IPS-11a (cell line): ENCODE results near the gene PPFIBP2.

ENCODE experiments used
- H3K4me3 ChIP-seq: one replicate; pipeline ENCODE4 v1.5.1; 2013; ENCODE audit warnings: low read depth, low read length, control low read depth

The PPFIBP2 gene

GRCh38 chr11:7513234-7514098 is at the start of gene PPFIBP2:
PPFIBP2 (plus strand) TSS chr11:7513999; CDS start chr11:7549476, 35,477 bp downstream.
- H3K4me3 ChIP-seq: peak within 1 kb of the TSS; percentile 66

- H3K4me3 ChIP-seq: no peak overlapping the region
These were observed 46.1 kb upstream of the PPFIBP2 start for GRCh38 chr11:7467652-7468051.

- H3K4me3 ChIP-seq: no peak overlapping the region
These were observed 44.4 kb upstream of the PPFIBP2 start for GRCh38 chr11:7469351-7469865.

- no peak overlapping the region for H3K4me3 ChIP-seq
These were observed 42.7 kb upstream of the PPFIBP2 start for GRCh38 chr11:7471071-7471470.

GRCh38 chr11:7473717-7474116 is 40.1 kb upstream of the PPFIBP2 start:
- H3K4me3 ChIP-seq: no peak overlapping the region

GRCh38 chr11:7480113-7480512 is 33.7 kb upstream of the PPFIBP2 start:
- H3K4me3 ChIP-seq: no peak overlapping the region

- H3K4me3 ChIP-seq: no peak overlapping the region
These were observed 29.7 kb upstream of the PPFIBP2 start for GRCh38 chr11:7484131-7484530.

- no peak overlapping the region for H3K4me3 ChIP-seq
These were observed 29.2 kb upstream of the PPFIBP2 start for GRCh38 chr11:7484645-7485044.

- H3K4me3 ChIP-seq: no peak within 1 kb of the TSS
These were observed 28.4 kb upstream of the PPFIBP2 start, which contains the start of gene OLFML1 for GRCh38 chr11:7485186-7486097. OLFML1 (plus strand) TSS chr11:7485506; CDS start chr11:7485876, 370 bp downstream.

- no peak overlapping the region for H3K4me3 ChIP-seq
These were observed 27.6 kb upstream of the PPFIBP2 start for GRCh38 chr11:7486098-7486780.

GRCh38 chr11:7486781-7487140 is 27.0 kb upstream of the PPFIBP2 start:
- no peak overlapping the region for H3K4me3 ChIP-seq

GRCh38 chr11:7487360-7487759 is 26.4 kb upstream of the PPFIBP2 start:
- no peak overlapping the region for H3K4me3 ChIP-seq

- H3K4me3 ChIP-seq: no peak overlapping the region
These were observed 25.1 kb upstream of the PPFIBP2 start for GRCh38 chr11:7488681-7489080.

GRCh38 chr11:7489376-7489775 is 24.4 kb upstream of the PPFIBP2 start:
- H3K4me3 ChIP-seq: no peak overlapping the region

GRCh38 chr11:7490054-7490453 is 23.7 kb upstream of the PPFIBP2 start:
- no peak overlapping the region for H3K4me3 ChIP-seq

GRCh38 chr11:7490535-7490934 is 23.3 kb upstream of the PPFIBP2 start:
- H3K4me3 ChIP-seq: no peak overlapping the region

- no peak overlapping the region for H3K4me3 ChIP-seq
These were observed 21.5 kb upstream of the PPFIBP2 start for GRCh38 chr11:7492253-7492652.

- H3K4me3 ChIP-seq: no peak overlapping the region
These were observed 20.1 kb upstream of the PPFIBP2 start for GRCh38 chr11:7493670-7494069.

GRCh38 chr11:7494086-7494745 is 19.6 kb upstream of the PPFIBP2 start:
- H3K4me3 ChIP-seq: no peak overlapping the region

- H3K4me3 ChIP-seq: no peak overlapping the region
These were observed 17.8 kb upstream of the PPFIBP2 start for GRCh38 chr11:7495882-7496551.
